ENCODE measurements around the gene MRPL18. TPM values are rescaled to one million over a fixed set of nuclear protein-coding genes. Genes with fewer than 3 reads are reported as not detected.

MRPL18 gene
- total RNA-seq, 2 donors from 2014 or later = 35.0 to 84.0 TPM

DNA sequence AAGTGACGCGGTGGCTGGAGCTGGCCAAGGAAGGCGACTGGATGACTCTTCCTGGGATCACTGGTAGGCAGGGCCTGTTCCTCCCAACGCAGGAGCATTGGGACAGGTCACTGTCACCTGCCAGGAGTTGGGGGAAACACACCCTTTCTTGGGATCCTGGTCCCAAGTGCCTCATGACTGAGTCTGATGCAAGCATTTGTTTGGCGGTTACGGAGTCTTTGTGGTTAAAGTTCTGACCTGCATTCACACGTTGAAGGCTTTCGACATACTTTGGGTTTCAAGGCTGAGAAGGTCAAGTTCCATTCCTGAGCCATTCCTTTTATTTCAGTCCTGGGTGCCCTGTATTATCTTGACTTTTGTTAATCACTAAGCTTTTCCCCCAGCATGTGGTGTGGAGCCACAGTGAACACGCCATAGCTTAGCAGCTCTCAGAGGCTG lies 15.8 kb downstream of the MRPL18 start:
- no peaks in the 10 kb centered on the region for H3K9me3 ChIP-seq
- ATAC-seq = no peak
- intact Hi-C loops (cut with DNase I) = no loop called here
- no peaks in the 10 kb centered on the region for H3K36me3 ChIP-seq (replicated peaks in 1 of 2; ENCODE audit: insufficient read depth in 1 of 2, low read depth in 2 of 2)
- H3K27ac ChIP-seq = peak overlapping the region in 2 of 4 donors; percentile 5 to 80
- TF ChIP-seq, protein P1, sequence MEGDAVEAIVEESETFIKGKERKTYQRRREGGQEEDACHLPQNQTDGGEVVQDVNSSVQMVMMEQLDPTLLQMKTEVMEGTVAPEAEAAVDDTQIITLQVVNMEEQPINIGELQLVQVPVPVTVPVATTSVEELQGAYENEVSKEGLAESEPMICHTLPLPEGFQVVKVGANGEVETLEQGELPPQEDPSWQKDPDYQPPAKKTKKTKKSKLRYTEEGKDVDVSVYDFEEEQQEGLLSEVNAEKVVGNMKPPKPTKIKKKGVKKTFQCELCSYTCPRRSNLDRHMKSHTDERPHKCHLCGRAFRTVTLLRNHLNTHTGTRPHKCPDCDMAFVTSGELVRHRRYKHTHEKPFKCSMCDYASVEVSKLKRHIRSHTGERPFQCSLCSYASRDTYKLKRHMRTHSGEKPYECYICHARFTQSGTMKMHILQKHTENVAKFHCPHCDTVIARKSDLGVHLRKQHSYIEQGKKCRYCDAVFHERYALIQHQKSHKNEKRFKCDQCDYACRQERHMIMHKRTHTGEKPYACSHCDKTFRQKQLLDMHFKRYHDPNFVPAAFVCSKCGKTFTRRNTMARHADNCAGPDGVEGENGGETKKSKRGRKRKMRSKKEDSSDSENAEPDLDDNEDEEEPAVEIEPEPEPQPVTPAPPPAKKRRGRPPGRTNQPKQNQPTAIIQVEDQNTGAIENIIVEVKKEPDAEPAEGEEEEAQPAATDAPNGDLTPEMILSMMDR (IDR thresholded peaks at IDR 0.05) = no peak
- TF ChIP-seq POLR2A (IDR thresholded peaks at IDR 0.05) = no peak
- no peak overlapping the region for H3K4me3 ChIP-seq
- H3K27me3 ChIP-seq = no peaks in the 10 kb centered on the region
- peaks cover 18% of the 10 kb centered on the region for H3K4me1 ChIP-seq
- WGBS, 2 donors = 77 to 87% methylated on average over 7 to 9 of the region's 9 CpGs
- no peak for DNase-seq

DNA sequence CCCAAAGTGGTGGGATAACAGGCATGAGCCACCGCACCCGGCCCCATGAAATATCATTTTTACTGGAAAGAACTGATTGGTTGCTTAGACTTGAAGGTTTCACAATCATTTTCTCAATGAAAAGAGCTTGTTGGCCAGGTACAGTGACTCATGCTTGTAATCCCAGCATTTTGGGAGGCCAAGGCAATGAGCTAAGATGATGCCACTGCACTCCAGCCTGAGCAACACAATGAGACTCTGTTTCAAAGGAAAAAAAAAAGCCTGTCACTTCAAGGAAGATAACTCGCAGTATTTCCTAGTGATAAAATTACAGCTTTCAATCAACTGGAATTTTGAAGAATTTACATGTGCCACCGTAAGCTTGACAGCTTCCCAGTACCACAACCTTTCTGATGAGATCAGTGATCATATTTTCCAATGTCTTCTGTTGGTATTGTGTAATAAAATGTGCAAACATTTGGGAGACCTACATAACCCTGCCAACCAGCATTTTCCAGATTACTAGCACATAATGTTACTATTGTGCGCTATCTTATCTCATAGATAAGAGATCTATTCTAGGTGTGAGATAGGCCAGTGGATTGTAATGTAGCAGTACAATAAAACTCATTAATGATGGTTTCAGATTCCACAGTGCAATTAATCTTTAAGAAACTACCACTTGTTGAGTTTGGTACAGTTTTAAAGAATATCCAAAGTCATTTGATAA lies 17.0 kb downstream of the MRPL18 start:
- Histone ChIP-seq H3K27ac (peak overlapping the region; percentile 59 to 80 (median 68)), H3K4me1 (peaks cover 18% of the 10 kb centered on the region), H3K4me3 (no peak overlapping the region), H3K27me3 (no peaks in the 10 kb centered on the region), H3K36me3 (replicated peaks in 1 of 2; ENCODE audit: insufficient read depth in 1 of 2, low read depth in 2 of 2) (no peaks in the 10 kb centered on the region), H3K9me3 (no peaks in the 10 kb centered on the region)
- 50% methylated on average over 5 of the region's 5 CpGs for WGBS, 2 donors
- ATAC-seq (peak; percentile 86), DNase-seq (peak in 3 of 4 donors; percentile 20 to 59 (median 47))
- intact Hi-C loops (cut with DNase I) = no loop called here
- TF ChIP-seq POLR2A (IDR thresholded peaks at IDR 0.05) = no peak
- TF ChIP-seq, protein P1 (IDR thresholded peaks at IDR 0.05) = no peak

DNA sequence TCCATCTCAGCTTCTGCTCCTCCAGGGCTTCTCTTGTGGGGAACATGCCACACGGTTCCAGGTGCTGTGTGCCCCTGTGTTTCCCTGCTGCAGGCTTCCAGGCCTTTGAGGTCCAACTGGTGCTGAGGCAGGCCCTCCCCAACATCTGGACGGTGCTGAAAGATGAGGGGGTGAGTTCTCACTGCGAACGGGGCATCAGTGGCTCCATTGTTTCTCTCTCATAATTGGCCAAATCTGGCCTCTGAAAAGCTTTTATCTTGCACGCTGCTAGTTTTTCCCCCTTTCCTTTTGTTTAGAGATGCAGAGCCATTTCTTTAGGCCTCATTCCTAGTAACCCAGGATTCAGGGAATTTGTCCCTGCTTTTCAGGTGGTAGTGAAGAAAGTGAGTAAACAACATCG lies 18.4 kb downstream of the MRPL18 start:
- no peak for TF ChIP-seq POLR2A (IDR thresholded peaks at IDR 0.05)
- TF ChIP-seq, protein P1 (IDR thresholded peaks at IDR 0.05) = no peak
- no peaks in the 10 kb centered on the region for H3K36me3 ChIP-seq (replicated peaks in 1 of 2; ENCODE audit: insufficient read depth in 1 of 2, low read depth in 2 of 2)
- intact Hi-C loops (cut with DNase I) = no loop called here
- no peaks in the 10 kb centered on the region for H3K9me3 ChIP-seq
- H3K27ac ChIP-seq = no peak overlapping the region
- 79 to 87% methylated on average over 6 of the region's 6 CpGs for WGBS, 2 donors
- ATAC-seq (no peak), DNase-seq (no peak)
- peaks cover 18% of the 10 kb centered on the region for H3K4me1 ChIP-seq
- H3K4me3 ChIP-seq = no peak overlapping the region
- H3K27me3 ChIP-seq = no peaks in the 10 kb centered on the region

DNA sequence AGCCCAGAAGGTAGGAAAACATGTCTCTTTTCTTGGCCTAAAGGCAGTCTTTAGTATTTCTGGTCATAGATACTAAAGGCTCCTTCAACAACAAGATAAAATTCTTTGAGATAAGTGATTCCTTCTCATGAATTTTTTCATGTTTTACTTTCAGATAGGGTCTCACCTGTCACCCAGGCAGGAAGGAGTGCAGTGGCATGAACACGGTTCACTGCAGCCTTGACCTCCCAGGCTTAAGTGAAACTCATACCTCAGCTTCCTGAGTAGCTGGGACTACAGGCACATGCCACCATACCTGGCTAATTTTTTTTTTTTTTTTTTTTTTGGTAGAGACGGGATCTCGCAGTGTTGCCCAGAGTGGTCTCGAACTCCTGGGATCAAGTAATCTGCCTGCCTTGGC lies 18.9 kb downstream of the MRPL18 start:
- peaks cover 18% of the 10 kb centered on the region for H3K4me1 ChIP-seq
- DNase-seq (no peak), ATAC-seq (no peak)
- no peaks in the 10 kb centered on the region for H3K27me3 ChIP-seq
- H3K27ac ChIP-seq = no peak overlapping the region
- H3K36me3 ChIP-seq (replicated peaks in 1 of 2; ENCODE audit: insufficient read depth in 1 of 2, low read depth in 2 of 2) = no peaks in the 10 kb centered on the region
- 83 to 87% methylated on average over 3 to 4 of the region's 4 CpGs for WGBS, 2 donors
- H3K4me3 ChIP-seq = no peak overlapping the region
- intact Hi-C loops (cut with DNase I) = no loop called here
- no peaks in the 10 kb centered on the region for H3K9me3 ChIP-seq
- TF ChIP-seq, protein P1 (IDR thresholded peaks at IDR 0.05) = no peak
- no peak for TF ChIP-seq POLR2A (IDR thresholded peaks at IDR 0.05)

DNA sequence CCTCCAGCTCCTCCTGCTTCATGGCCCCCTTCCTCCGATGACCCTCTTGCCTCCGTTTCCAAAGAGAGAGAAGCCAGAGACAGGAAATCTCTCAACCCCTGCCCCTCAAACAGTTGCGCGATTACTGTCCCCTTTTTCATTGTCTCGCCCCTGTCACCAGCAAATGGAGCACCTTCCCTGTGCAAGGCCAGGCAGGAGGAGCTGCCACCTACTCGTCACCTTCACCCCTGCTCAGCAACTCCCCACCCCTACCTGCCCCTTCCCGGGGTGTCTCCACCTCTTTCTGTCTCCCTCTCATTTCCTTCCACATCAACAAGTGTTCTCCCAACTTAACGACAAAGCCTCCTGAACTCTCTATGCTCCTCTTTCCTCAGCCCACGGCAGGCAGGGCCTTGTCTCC lies 23.5 kb downstream of the MRPL18 start:
- no peak overlapping the region for H3K27ac ChIP-seq
- peaks cover 20% of the 10 kb centered on the region for H3K4me1 ChIP-seq
- H3K9me3 ChIP-seq = no peaks in the 10 kb centered on the region
- no peaks in the 10 kb centered on the region for H3K36me3 ChIP-seq (replicated peaks in 1 of 2; ENCODE audit: insufficient read depth in 1 of 2, low read depth in 2 of 2)
- 80 to 86% methylated on average over 9 of the region's 9 CpGs for WGBS, 2 donors
- TF ChIP-seq POLR2A (IDR thresholded peaks at IDR 0.05) = no peak
- TF ChIP-seq, protein P1 (IDR thresholded peaks at IDR 0.05) = no peak
- H3K4me3 ChIP-seq = no peak overlapping the region
- ATAC-seq (no peak), DNase-seq (no peak)
- intact Hi-C loops (cut with DNase I) = no loop called here
- H3K27me3 ChIP-seq = no peaks in the 10 kb centered on the region

Measured in body of pancreas (tissue), 4 donors.